ENCODE measurements around the gene PRMT3. TPM values are rescaled to one million over a fixed set of nuclear protein-coding genes. Genes with fewer than 3 reads are reported as not detected.
A peak's percentile ranks its signal among the peaks of the same experiment; 100 is the strongest.
"Not testable (repeated sequence)": the region's sequence is repeated elsewhere in the genome, so short reads cannot be mapped to it uniquely, and the experiment has no call there.

PRMT3 gene
- total RNA-seq, 1 experiment from 2014 or later, result 49.0 TPM

- no peak for DNase-seq (ENCODE audit: extremely low read depth, low read depth)
Measured at GRCh38 chr11:20373568-20374209, 13.8 kb upstream of the PRMT3 start.

- DNase-seq (ENCODE audit: extremely low read depth, low read depth), result no peak
Measured at GRCh38 chr11:20374741-20375300, 12.7 kb upstream of the PRMT3 start.

GRCh38 chr11:20376162-20376730, 11.3 kb upstream of the PRMT3 start:
- DNase-seq (ENCODE audit: extremely low read depth, low read depth), result no peak

- DNase-seq (ENCODE audit: extremely low read depth, low read depth), result not testable (repeated sequence)
Measured at GRCh38 chr11:20385996-20386395, 1.5 kb upstream of the PRMT3 start.

- DNase-seq (ENCODE audit: extremely low read depth, low read depth), result no peak
Measured at GRCh38 chr11:20388096-20389055, 860 bp downstream of the PRMT3 start.

GRCh38 chr11:20397281-20397680, 9.8 kb downstream of the PRMT3 start:
- peak; percentile 23 for DNase-seq (ENCODE audit: extremely low read depth, low read depth)

- DNase-seq (ENCODE audit: extremely low read depth, low read depth), result no peak
Measured at GRCh38 chr11:20399498-20399897, 12.0 kb downstream of the PRMT3 start.

- DNase-seq (ENCODE audit: extremely low read depth, low read depth), result no peak
Measured at GRCh38 chr11:20403059-20403458, 15.5 kb downstream of the PRMT3 start.

GRCh38 chr11:20406484-20406883, 19.0 kb downstream of the PRMT3 start:
- no peak for DNase-seq (ENCODE audit: extremely low read depth, low read depth)

GRCh38 chr11:20407344-20407743, 19.8 kb downstream of the PRMT3 start:
- no peak for DNase-seq (ENCODE audit: extremely low read depth, low read depth)

GRCh38 chr11:20415432-20415831, 27.9 kb downstream of the PRMT3 start:
- no peak for DNase-seq (ENCODE audit: extremely low read depth, low read depth)

GRCh38 chr11:20417771-20418170, 30.3 kb downstream of the PRMT3 start:
- DNase-seq (ENCODE audit: extremely low read depth, low read depth), result no peak

- DNase-seq (ENCODE audit: extremely low read depth, low read depth), result no peak
Measured at GRCh38 chr11:20421946-20422345, 34.4 kb downstream of the PRMT3 start.

- DNase-seq (ENCODE audit: extremely low read depth, low read depth), result no peak
Measured at GRCh38 chr11:20429216-20429615, 41.7 kb downstream of the PRMT3 start.

GRCh38 chr11:20438637-20439036, 51.1 kb downstream of the PRMT3 start:
- DNase-seq (ENCODE audit: extremely low read depth, low read depth), result no peak

GRCh38 chr11:20443596-20443995, 56.1 kb downstream of the PRMT3 start:
- peak; percentile 26 for DNase-seq (ENCODE audit: extremely low read depth, low read depth)

- no peak for DNase-seq (ENCODE audit: extremely low read depth, low read depth)
Measured at GRCh38 chr11:20444535-20444934, 57.0 kb downstream of the PRMT3 start.

GRCh38 chr11:20448834-20449233, 61.3 kb downstream of the PRMT3 start:
- no peak for DNase-seq (ENCODE audit: extremely low read depth, low read depth)

GRCh38 chr11:20450829-20451228, 63.3 kb downstream of the PRMT3 start:
- DNase-seq (ENCODE audit: extremely low read depth, low read depth), result peak; percentile 50

- DNase-seq (ENCODE audit: extremely low read depth, low read depth), result peak; percentile 56
Measured at GRCh38 chr11:20451568-20451967, 64.1 kb downstream of the PRMT3 start.

GRCh38 chr11:20452585-20452984, 65.1 kb downstream of the PRMT3 start:
- DNase-seq (ENCODE audit: extremely low read depth, low read depth), result no peak

All from NCI-H460 (cell line).